GM12878 (cell line): ENCODE measurements around the gene ZNF543. TPM values are rescaled to one million over a fixed set of nuclear protein-coding genes. Genes with fewer than 3 reads are reported as not detected.

Experiments used
- ASH2L ChIP-seq: fragments of 300-600, 200-600 bp; sonication (generic); IDR thresholded peaks from 2 replicates; pipeline ENCODE4 v1.6.1; 2017; ENCODE audit warnings: low read depth, mild to moderate bottlenecking, borderline replicate concordance
- ATF3 ChIP-seq: IDR thresholded peaks from 2 replicates; pipeline ENCODE4 v1.6.1; 2011; ENCODE audit warnings: low read depth, mild to moderate bottlenecking, low read length, moderate library complexity, borderline replicate concordance; ENCODE audit errors: extremely low read depth
- BMI1 ChIP-seq: fragments of 450-650 bp; IDR thresholded peaks from 2 replicates; pipeline ENCODE4 v1.6.1; 2016; ENCODE audit warnings: mild to moderate bottlenecking, moderate library complexity, borderline replicate concordance
- BRCA1 ChIP-seq: IDR thresholded peaks from 2 replicates; pipeline ENCODE4 v1.6.1; 2011; ENCODE audit warnings: low read depth, low read length, improper control_type of control experiment
- E2F4 ChIP-seq: IDR thresholded peaks from 2 replicates; pipeline ENCODE4 v1.6.1; 2012; ENCODE audit warnings: low read depth, low read length, improper control_type of control experiment
- EGR1 ChIP-seq, 2 experiments: IDR thresholded peaks; 1 replicate in 1 of 2; 2 replicates in 1 of 2; pipeline ENCODE4 v1.6.1; 2011 to 2012; ENCODE audit warnings: low read depth in 2 of 2, low read length in 2 of 2, borderline replicate concordance in 1 of 2, mild to moderate bottlenecking in 1 of 2, moderate library complexity in 1 of 2
- IKZF1 ChIP-seq: fragments of 450-650 bp; conservative IDR thresholded peaks from 2 replicates; pipeline ENCODE4 v1.6.1; 2017; ENCODE audit warnings: antibody characterized with exemption, mild to moderate bottlenecking
- KAT2A ChIP-seq: conservative IDR thresholded peaks from 2 replicates; pipeline ENCODE4 v1.6.1; 2011; ENCODE audit warnings: low read depth, low read length; ENCODE audit not compliant: control insufficient read depth
- MAX ChIP-seq: IDR thresholded peaks from 2 replicates; pipeline ENCODE4 v1.6.1; 2012; ENCODE audit warnings: low read depth, low read length, improper control_type of control experiment
- MTA2 ChIP-seq: fragments of 450-650 bp; IDR thresholded peaks from 2 replicates; pipeline ENCODE4 v1.6.1; 2016; ENCODE audit warnings: low read depth, mild to moderate bottlenecking, moderate library complexity
- NFYA ChIP-seq: IDR thresholded peaks from 2 replicates; pipeline ENCODE4 v1.6.1; 2011; ENCODE audit warnings: low read depth, mild to moderate bottlenecking, low read length, improper control_type of control experiment, borderline replicate concordance
- NR2F1 ChIP-seq: fragments of 450-650 bp; conservative IDR thresholded peaks from 2 replicates; pipeline ENCODE4 v1.6.1; 2017; ENCODE audit warnings: mild to moderate bottlenecking
- PML ChIP-seq: IDR thresholded peaks from 2 replicates; pipeline ENCODE4 v1.6.1; 2012; ENCODE audit warnings: low read length, inconsistent platforms
- RB1 ChIP-seq: fragments of 450-650 bp; formaldehyde crosslinking; IDR thresholded peaks from 2 replicates; pipeline ENCODE4 v1.6.1; 2017; ENCODE audit warnings: mild to moderate bottlenecking, borderline replicate concordance
- RUNX3 ChIP-seq: IDR thresholded peaks from 2 replicates; pipeline ENCODE4 v1.6.1; 2012; ENCODE audit warnings: low read length, inconsistent platforms
- SREBF2 ChIP-seq: IDR thresholded peaks from 2 replicates; pipeline ENCODE4 v1.6.1; 2012; ENCODE audit warnings: mild to moderate bottlenecking, low read length
- TARDBP ChIP-seq: IDR thresholded peaks from 2 replicates; pipeline ENCODE4 v1.6.1; 2016; ENCODE audit warnings: borderline replicate concordance
- ZBED1 ChIP-seq: IDR thresholded peaks from 2 replicates; pipeline ENCODE4 v1.6.1; 2016; ENCODE audit warnings: borderline replicate concordance
- ZBTB11 ChIP-seq: fragments of 450-650 bp; formaldehyde crosslinking; IDR thresholded peaks from 2 replicates; pipeline ENCODE4 v1.5.0; 2022; ENCODE audit warnings: mild to moderate bottlenecking, missing genetic modification characterization
- ZBTB4 ChIP-seq: fragments of 450-650 bp; formaldehyde crosslinking; IDR thresholded peaks from 2 replicates; pipeline ENCODE4 v1.4.0; 2022; ENCODE audit warnings: mild to moderate bottlenecking, moderate library complexity
- ZNF207 ChIP-seq: fragments of 450-650 bp; IDR thresholded peaks from 2 replicates; pipeline ENCODE4 v1.6.1; 2014; ENCODE audit warnings: antibody characterized with exemption, mild to moderate bottlenecking, borderline replicate concordance
- ZNF217 ChIP-seq: fragments of 450-650 bp; IDR thresholded peaks from 2 replicates; pipeline ENCODE4 v1.6.1; 2017; ENCODE audit warnings: antibody characterized with exemption, mild to moderate bottlenecking
- polyA plus RNA-seq, 11 experiments: library from polyadenylated mRNA; depleted of rRNA in 4 of 11; unstranded in 6 of 11; stranded (reverse) in 5 of 11; fragments of >200 nt; fragmentation: Nextera tagmentation in 4 of 11; fragmentation: Illumina TruSeq in 1 of 11; extraction: Ambion mirVana in 4 of 11; extraction: Trizol in 1 of 11; gene quantifications; 1 replicate in 1 of 11; 2 replicates in 10 of 11; pipeline versions ENCODE4 v1.2.1 to v1.2.3, GENCODE V29; 2011 to 2016; ENCODE audit warnings: inconsistent platforms in 2 of 11, missing spikeins in 2 of 11, low read depth in 1 of 11
- total RNA-seq, 4 experiments: library from RNA; depleted of rRNA in 3 of 4; stranded (reverse); fragments of >200 nt in 3 of 4; fragmentation: Illumina TruSeq in 1 of 4; extraction: Trizol in 1 of 4; gene quantifications; 2 replicates each; pipeline versions ENCODE4 v1.2.1 to v1.2.3, GENCODE V29; 2013 to 2021

The ZNF543 gene
- total and polyA plus RNA-seq, 10 of the 15 experiments (the other 5 are each of a cell fraction or from before 2014, with no cell fraction given): 0.53 to 9.0 (median 3.5) TPM

GRCh38 chr19:57280165-57280961 is 39.9 kb upstream of the ZNF543 start, which contains the start of gene ZNF460 (continued):
- TF ChIP-seq E2F4 (no peak), IKZF1 (peak; percentile 89), BMI1 (no peak), ZNF217 (no peak), RUNX3 (peak; percentile 80), ZBTB11 (no peak; the same call in 1 of the 2 replicates), ZNF207 (0 out of 2 replicates have a peak, but pooled peaks have one; percentile 47), KAT2A (no peak), MAX (no peak), ASH2L (peak; percentile 17; the same call in 1 of the 2 replicates), BRCA1 (no peak), SREBF2 (0 out of 2 replicates have a peak, but pooled peaks have one; percentile 31), RB1 (peak; percentile 81; the same call in 1 of the 2 replicates), MTA2 (0 out of 2 replicates have a peak, but pooled peaks have one; percentile 22), ZBED1 (no peak), EGR1 (IDR thresholded peaks at IDR 0.05; ENCODE audit: borderline replicate concordance in 1 of 2, low read depth in 2 of 2, low read length in 2 of 2) (peak in 1 of 2 experiments; percentile 41; a peak in 1 of 3 replicates), NR2F1 (no peak; the same call in 1 of the 2 replicates), PML (peak; percentile 0), ATF3 (peak; percentile 65; the same call in 1 of the 2 replicates), NFYA (no peak), TARDBP (peak; percentile 72; the same call in 1 of the 2 replicates), ZBTB4 (peak; percentile 50; the same call in 1 of the 2 replicates)
